Panc1 (cell line): ENCODE results near the gene RNF38. TPM values are rescaled to one million over a fixed set of nuclear protein-coding genes. Genes with fewer than 3 reads are reported as not detected.

Experiments used
- ATAC-seq: fragments of 200-7000 bp; cut with Tn5 transposase; 2 replicates; pipeline ENCODE4 v1.9.1; 2020; ENCODE audit warnings: mild to moderate bottlenecking, moderate library complexity
- BruUV-seq: library from RNA; stranded (reverse); fragments of 400-500 nt; replicated peaks from 2 replicates; lab custom pipeline; 2021; lab: Mats Ljungman, UMichigan
- CTCF ChIA-PET: fragments of 300-600 bp; sonication (Branson Sonifier 250); formaldehyde crosslinking; loops from one replicate; lab custom pipeline; 2022; ENCODE audit warnings: antibody characterized with exemption; lab: Charles Lee
- POLR2A ChIA-PET: fragments of 300-600 bp; sonication (Branson Sonifier 250); formaldehyde crosslinking; loops from one replicate; lab custom pipeline; 2022; ENCODE audit warnings: antibody characterized with exemption; lab: Charles Lee
- DNase-seq: peaks from one replicate; pipeline ENCODE4 v3.0.0-alpha.2; 2010; ENCODE audit warnings: low read depth, low spot score
- H3K27ac ChIP-seq: 2 replicates; pipeline ENCODE4 v1.5.1; 2011; ENCODE audit warnings: mild to moderate bottlenecking, low read length, inconsistent platforms
- H3K27me3 ChIP-seq: fragments of 200-500 bp; sonication (Bioruptor generic); 2 replicates; pipeline ENCODE4 v1.6.0; 2014; ENCODE audit warnings: low read length, inconsistent platforms; ENCODE audit not compliant: control insufficient read depth, insufficient read depth
- H3K36me3 ChIP-seq: fragments of 200-500 bp; sonication (Bioruptor generic); 2 replicates; pipeline ENCODE4 v1.5.1; 2014; ENCODE audit warnings: inconsistent platforms, mild to moderate bottlenecking, low read length, moderate library complexity; ENCODE audit not compliant: control insufficient read depth, insufficient read depth
- H3K4me1 ChIP-seq: 2 replicates; pipeline ENCODE4 v1.5.1; 2011; ENCODE audit warnings: inconsistent platforms, mild to moderate bottlenecking, low read length, moderate library complexity; ENCODE audit not compliant: control insufficient read depth, insufficient read depth
- H3K4me3 ChIP-seq, 2 experiments: 2 replicates each; pipeline ENCODE4 v1.5.1; 2011 to 2012; ENCODE audit warnings: low read depth in 2 of 2, low read length in 2 of 2, mild to moderate bottlenecking in 2 of 2, inconsistent platforms in 1 of 2, moderate library complexity in 1 of 2
- H3K9me3 ChIP-seq: fragments of 200-500 bp; sonication (Bioruptor generic); 2 replicates; pipeline ENCODE4 v1.5.1; 2014; ENCODE audit warnings: low read depth, mild to moderate bottlenecking, inconsistent platforms, low read length, moderate library complexity; ENCODE audit not compliant: control insufficient read depth, insufficient read depth
- POLR2AphosphoS5 ChIP-seq: IDR thresholded peaks from 2 replicates; pipeline ENCODE4 v1.6.1; 2012; ENCODE audit warnings: mild to moderate bottlenecking, low read depth, low read length, moderate library complexity
- SIN3A ChIP-seq: IDR thresholded peaks from 2 replicates; pipeline ENCODE4 v1.6.1; 2012; ENCODE audit warnings: low read depth, mild to moderate bottlenecking, low read length, moderate library complexity, borderline replicate concordance; ENCODE audit not compliant: insufficient read depth
- TCF7L2 ChIP-seq: IDR thresholded peaks from 2 replicates; pipeline ENCODE4 v1.6.1; 2011; ENCODE audit warnings: mild to moderate bottlenecking, low read depth, low read length, inconsistent platforms
- in situ Hi-C: cut with HindIII; loops from 2 replicates; pipeline ENCODE4 v1.10.0; 2016; ENCODE audit warnings: low sequenced_read_pairs, low pct_unique_long_range_greater_than_20kb
- intact Hi-C: fragments of 100-400 bp; cut with micrococcal nuclease; formaldehyde crosslinking; loops from one replicate; pipeline ENCODE4 v1.10.0; 2022; ENCODE audit not compliant: unreplicated experiment
- total RNA-seq: library from RNA; stranded (reverse); gene quantifications from one replicate; pipeline ENCODE4 v1.2.1, GENCODE V29; 2021; ENCODE audit not compliant: unreplicated experiment
- TF ChIP-seq, protein P1 (sequence below): fragments of 450-650 bp; IDR thresholded peaks from 2 replicates; pipeline ENCODE4 v1.5.1; 2017; ENCODE audit warnings: mild to moderate bottlenecking
- TF ChIP-seq, protein P2 (sequence below), 2 experiments: IDR thresholded peaks; 2 replicates each; pipeline ENCODE4 v1.6.1; 2011 to 2012; ENCODE audit warnings: low read depth in 2 of 2, control low read depth in 1 of 2, low read length in 1 of 2, mild to moderate bottlenecking in 1 of 2, moderate library complexity in 1 of 2; ENCODE audit not compliant: insufficient read depth in 1 of 2

Gene RNF38
- total RNA-seq, 1 experiment from 2014 or later = 78.0 TPM

DNA sequence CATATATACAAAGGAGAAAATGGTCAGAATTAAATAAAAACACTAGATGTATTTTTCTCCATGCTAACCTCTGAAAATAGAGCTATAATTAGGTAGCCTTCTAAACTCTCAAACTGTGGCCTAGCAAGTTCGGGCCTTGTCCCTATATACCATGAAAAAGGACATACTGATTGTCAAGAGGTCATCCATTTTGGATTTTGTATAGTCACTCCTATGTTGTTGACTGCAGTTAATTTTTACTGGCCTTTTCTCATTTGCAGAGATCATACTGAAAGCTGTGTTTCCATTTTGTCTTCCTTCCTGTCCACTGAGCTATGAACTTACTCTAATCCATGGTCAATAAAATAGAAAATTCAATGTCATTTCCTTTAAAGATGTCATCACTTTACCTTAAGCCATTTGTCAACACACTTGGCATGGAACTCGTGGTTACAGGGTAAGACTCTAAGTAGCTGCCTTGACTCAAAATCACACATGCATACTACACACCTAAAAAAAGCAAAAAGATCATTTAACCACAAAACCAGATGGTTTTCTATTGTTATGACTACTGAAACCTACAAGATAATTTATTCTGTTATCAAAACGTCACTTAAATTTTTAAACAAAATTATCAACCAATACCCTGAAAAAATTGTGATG, 58.0 kb downstream of the RNF38 start:
- H3K4me3 ChIP-seq = no peak overlapping the region
- TF ChIP-seq POLR2AphosphoS5 = no peak
- no peak for TF ChIP-seq TCF7L2
- TF ChIP-seq, protein P1, sequence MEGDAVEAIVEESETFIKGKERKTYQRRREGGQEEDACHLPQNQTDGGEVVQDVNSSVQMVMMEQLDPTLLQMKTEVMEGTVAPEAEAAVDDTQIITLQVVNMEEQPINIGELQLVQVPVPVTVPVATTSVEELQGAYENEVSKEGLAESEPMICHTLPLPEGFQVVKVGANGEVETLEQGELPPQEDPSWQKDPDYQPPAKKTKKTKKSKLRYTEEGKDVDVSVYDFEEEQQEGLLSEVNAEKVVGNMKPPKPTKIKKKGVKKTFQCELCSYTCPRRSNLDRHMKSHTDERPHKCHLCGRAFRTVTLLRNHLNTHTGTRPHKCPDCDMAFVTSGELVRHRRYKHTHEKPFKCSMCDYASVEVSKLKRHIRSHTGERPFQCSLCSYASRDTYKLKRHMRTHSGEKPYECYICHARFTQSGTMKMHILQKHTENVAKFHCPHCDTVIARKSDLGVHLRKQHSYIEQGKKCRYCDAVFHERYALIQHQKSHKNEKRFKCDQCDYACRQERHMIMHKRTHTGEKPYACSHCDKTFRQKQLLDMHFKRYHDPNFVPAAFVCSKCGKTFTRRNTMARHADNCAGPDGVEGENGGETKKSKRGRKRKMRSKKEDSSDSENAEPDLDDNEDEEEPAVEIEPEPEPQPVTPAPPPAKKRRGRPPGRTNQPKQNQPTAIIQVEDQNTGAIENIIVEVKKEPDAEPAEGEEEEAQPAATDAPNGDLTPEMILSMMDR = no peak
- TF ChIP-seq, protein P2, sequence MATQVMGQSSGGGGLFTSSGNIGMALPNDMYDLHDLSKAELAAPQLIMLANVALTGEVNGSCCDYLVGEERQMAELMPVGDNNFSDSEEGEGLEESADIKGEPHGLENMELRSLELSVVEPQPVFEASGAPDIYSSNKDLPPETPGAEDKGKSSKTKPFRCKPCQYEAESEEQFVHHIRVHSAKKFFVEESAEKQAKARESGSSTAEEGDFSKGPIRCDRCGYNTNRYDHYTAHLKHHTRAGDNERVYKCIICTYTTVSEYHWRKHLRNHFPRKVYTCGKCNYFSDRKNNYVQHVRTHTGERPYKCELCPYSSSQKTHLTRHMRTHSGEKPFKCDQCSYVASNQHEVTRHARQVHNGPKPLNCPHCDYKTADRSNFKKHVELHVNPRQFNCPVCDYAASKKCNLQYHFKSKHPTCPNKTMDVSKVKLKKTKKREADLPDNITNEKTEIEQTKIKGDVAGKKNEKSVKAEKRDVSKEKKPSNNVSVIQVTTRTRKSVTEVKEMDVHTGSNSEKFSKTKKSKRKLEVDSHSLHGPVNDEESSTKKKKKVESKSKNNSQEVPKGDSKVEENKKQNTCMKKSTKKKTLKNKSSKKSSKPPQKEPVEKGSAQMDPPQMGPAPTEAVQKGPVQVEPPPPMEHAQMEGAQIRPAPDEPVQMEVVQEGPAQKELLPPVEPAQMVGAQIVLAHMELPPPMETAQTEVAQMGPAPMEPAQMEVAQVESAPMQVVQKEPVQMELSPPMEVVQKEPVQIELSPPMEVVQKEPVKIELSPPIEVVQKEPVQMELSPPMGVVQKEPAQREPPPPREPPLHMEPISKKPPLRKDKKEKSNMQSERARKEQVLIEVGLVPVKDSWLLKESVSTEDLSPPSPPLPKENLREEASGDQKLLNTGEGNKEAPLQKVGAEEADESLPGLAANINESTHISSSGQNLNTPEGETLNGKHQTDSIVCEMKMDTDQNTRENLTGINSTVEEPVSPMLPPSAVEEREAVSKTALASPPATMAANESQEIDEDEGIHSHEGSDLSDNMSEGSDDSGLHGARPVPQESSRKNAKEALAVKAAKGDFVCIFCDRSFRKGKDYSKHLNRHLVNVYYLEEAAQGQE (IDR thresholded peaks at IDR 0.05; ENCODE audit: insufficient read depth in 1 of 2, low read depth in 2 of 2, low read length in 1 of 2) = no peak
- no peak for TF ChIP-seq SIN3A
- ChIA-PET POLR2A (no interaction called here), CTCF (no interaction called here)
- DNase-seq (no peak), ATAC-seq (no peak)
- no peaks in the 10 kb centered on the region for H3K9me3 ChIP-seq
- in situ Hi-C loops = no loop called here
- no peaks in the 10 kb centered on the region for H3K4me1 ChIP-seq
- no TSS peak for BruUV-seq
- intact Hi-C loops = no loop called here
- peaks cover 58% of the 10 kb centered on the region for H3K36me3 ChIP-seq
- no peaks in the 10 kb centered on the region for H3K27me3 ChIP-seq
- no peak overlapping the region for H3K27ac ChIP-seq

DNA sequence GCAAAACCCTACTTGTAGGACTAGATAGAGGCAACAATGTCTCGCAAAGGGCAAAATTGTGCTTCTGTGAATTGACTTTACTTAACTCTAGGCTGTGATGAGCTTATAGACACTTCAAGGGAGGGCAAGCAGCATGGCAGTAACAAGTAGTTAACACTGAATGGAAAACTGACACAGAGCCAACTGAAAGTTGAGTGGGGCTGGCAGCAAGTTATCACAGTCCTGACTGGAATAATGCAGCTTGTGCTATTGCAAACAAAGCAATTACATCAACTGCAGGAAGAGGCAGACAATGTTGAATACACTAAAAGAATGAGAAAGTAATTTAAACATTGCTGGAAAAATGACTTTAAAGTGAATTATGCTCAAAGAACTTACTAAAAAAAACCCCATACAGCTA, 62.2 kb downstream of the RNF38 start:
- Histone ChIP-seq H3K4me1 (no peaks in the 10 kb centered on the region), H3K9me3 (no peaks in the 10 kb centered on the region), H3K27ac (no peak overlapping the region), H3K4me3 (no peak overlapping the region), H3K36me3 (peaks cover 45% of the 10 kb centered on the region), H3K27me3 (no peaks in the 10 kb centered on the region)
- no peak for DNase-seq
- CTCF ChIA-PET = no interaction called here
- no peak for ATAC-seq
- TF ChIP-seq, protein P2 (IDR thresholded peaks at IDR 0.05; ENCODE audit: insufficient read depth in 1 of 2, low read depth in 2 of 2, low read length in 1 of 2) = no peak
- no peak for TF ChIP-seq POLR2AphosphoS5
- in situ Hi-C loops (no loop called here), intact Hi-C loops (no loop called here)
- BruUV-seq = TSS peak; percentile 19
- POLR2A ChIA-PET = no interaction called here
